ENCODE measurements around the gene ABCA3.
"Not testable (repeated sequence)": the region's sequence is repeated elsewhere in the genome, so short reads cannot be mapped to it uniquely, and the experiment has no call there.

The ABCA3 gene

DNA sequence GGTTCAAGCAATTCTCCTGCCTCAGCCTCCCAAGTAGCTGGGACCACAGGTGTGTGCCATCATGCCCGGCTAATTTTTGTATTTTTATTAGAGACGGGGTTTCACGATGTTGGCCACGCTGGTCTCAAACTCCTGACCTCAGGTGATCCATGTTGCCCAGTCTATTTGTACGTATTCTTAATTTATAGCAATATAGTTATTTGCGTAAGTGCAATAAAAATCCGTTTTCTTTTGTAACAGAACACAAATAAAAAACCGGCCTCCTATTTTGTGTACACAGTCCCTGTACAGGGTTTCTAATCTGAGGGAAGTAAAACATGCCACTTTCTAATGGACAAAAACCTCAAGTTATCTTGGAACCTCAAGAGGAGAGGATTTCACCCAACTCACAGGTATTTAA, 80.3 kb downstream of the ABCA3 start:
- no peak for DNase-seq (ENCODE audit: low read depth, low spot score)
- H3K4me3 ChIP-seq (ENCODE audit: low read depth, low read length) = no peak overlapping the region
- CTCF ChIA-PET = no interaction called here
- no peak for TF ChIP-seq CTCF (IDR thresholded peaks at IDR 0.05; ENCODE audit: insufficient read depth, low read length, missing control alignments)
- POLR2A ChIA-PET = interaction anchor here (2.1 kb wide), 1 partner anchor 9 kb away, joined by 6 read pairs; the partner anchor contains the start of gene ECI1

GRCh38 chr16:2258530-2258929, 82.0 kb downstream of the ABCA3 start:
- not testable (repeated sequence) for H3K4me3 ChIP-seq (ENCODE audit: low read depth, low read length); DNase-seq (ENCODE audit: low read depth, low spot score)
- ChIA-PET CTCF (interaction anchor here (1.0 to 1.6 kb wide), 2 partner anchors 11 to 243 kb away, joined by 3 to 4 read pairs; no protein-coding TSS in a partner anchor), POLR2A (interaction anchor here (0.6 kb wide), 1 partner anchor 20 kb away, joined by 3 read pairs; no protein-coding TSS in a partner anchor)

DNA sequence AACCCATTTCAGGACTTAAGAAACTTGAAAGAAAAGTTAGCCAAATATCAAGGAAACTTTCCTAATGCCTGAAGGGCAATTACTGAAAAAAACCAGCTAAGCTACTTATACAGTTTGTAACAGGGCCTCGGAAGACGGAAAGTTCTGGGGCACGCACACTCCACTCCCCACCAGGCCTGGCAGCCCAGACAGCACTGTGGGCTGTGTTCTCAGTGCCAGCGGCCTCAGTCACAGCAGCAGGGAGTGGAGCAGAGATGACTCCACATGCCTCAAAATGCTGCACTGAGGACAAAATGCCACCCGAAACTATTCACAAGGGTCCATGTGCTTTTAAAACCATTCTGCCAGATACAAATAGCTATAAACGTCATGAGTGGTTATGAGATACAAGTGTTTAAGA, 82.8 kb downstream of the ABCA3 start:
- no peak for TF ChIP-seq CTCF (IDR thresholded peaks at IDR 0.05; ENCODE audit: insufficient read depth, low read length, missing control alignments)
- DNase-seq (ENCODE audit: low read depth, low spot score) = no peak
- CTCF ChIA-PET = interaction anchor here (1.0 to 1.6 kb wide), 3 partner anchors 9 to 244 kb away, joined by 3 to 4 read pairs (median 3); no protein-coding TSS in a partner anchor
- no peak overlapping the region for H3K4me3 ChIP-seq (ENCODE audit: low read depth, low read length)
- POLR2A ChIA-PET = no interaction called here

- CTCF ChIA-PET = interaction anchor here (1.2 kb wide), 1 partner anchor 10 kb away, joined by 3 read pairs; no protein-coding TSS in a partner anchor
- DNase-seq (ENCODE audit: low read depth, low spot score) = no peak
- no peak overlapping the region for H3K4me3 ChIP-seq (ENCODE audit: low read depth, low read length)
- no peak for TF ChIP-seq CTCF (IDR thresholded peaks at IDR 0.05; ENCODE audit: insufficient read depth, low read length, missing control alignments)
- POLR2A ChIA-PET = no interaction called here
Measured at GRCh38 chr16:2256531-2257140, 83.9 kb downstream of the ABCA3 start.

- CTCF ChIA-PET = interaction anchor here (0.6 to 6.1 kb wide), 2 partner anchors 11 to 131 kb away, joined by 4 to 44 read pairs; no protein-coding TSS in a partner anchor
- H3K4me3 ChIP-seq (ENCODE audit: low read depth, low read length) = no peak overlapping the region
- POLR2A ChIA-PET = interaction anchor here (0.7 kb wide), 1 partner anchor 48 kb away, joined by 3 read pairs; the partner anchor contains the start of gene MLST8
- no peak for TF ChIP-seq CTCF (IDR thresholded peaks at IDR 0.05; ENCODE audit: insufficient read depth, low read length, missing control alignments)
- DNase-seq (ENCODE audit: low read depth, low spot score) = no peak
Measured at GRCh38 chr16:2253293-2253692, 87.2 kb downstream of the ABCA3 start.

DNA sequence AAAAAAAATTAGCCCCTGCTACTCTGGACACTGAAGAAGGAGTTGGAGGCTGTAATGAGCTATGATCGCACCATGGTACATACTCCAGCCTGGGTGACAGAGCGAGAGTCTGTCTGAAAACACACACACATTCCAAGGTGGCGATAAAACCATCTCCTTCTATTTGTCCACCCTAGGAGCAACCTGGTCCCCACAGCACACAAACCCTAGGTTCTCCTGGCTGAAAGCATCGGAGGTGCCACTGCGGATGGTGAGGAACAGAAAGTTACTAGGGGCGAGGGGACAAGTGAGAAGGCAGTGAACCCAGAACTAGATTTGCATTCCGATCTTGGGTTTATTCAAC, 87.8 kb downstream of the ABCA3 start:
- TF ChIP-seq CTCF (IDR thresholded peaks at IDR 0.05; ENCODE audit: insufficient read depth, low read length, missing control alignments) = no peak
- ChIA-PET POLR2A (interaction anchor here (0.7 kb wide), 1 partner anchor 47 kb away, joined by 3 read pairs; the partner anchor contains the start of gene MLST8), CTCF (interaction anchor here (0.6 to 6.1 kb wide), 2 partner anchors 11 to 131 kb away, joined by 4 to 44 read pairs; no protein-coding TSS in a partner anchor)
- no peak for DNase-seq (ENCODE audit: low read depth, low spot score)
- H3K4me3 ChIP-seq (ENCODE audit: low read depth, low read length) = no peak overlapping the region
